ENCODE measurements around the gene EZH2. TPM values are rescaled to one million over a fixed set of nuclear protein-coding genes. Genes with fewer than 3 reads are reported as not detected.

Gene EZH2
- total and polyA plus RNA-seq, 2 donors (not counting 3 experiments of a cell fraction or from before 2014, with no cell fraction given), result 16.9 to 33.4 TPM

DNA sequence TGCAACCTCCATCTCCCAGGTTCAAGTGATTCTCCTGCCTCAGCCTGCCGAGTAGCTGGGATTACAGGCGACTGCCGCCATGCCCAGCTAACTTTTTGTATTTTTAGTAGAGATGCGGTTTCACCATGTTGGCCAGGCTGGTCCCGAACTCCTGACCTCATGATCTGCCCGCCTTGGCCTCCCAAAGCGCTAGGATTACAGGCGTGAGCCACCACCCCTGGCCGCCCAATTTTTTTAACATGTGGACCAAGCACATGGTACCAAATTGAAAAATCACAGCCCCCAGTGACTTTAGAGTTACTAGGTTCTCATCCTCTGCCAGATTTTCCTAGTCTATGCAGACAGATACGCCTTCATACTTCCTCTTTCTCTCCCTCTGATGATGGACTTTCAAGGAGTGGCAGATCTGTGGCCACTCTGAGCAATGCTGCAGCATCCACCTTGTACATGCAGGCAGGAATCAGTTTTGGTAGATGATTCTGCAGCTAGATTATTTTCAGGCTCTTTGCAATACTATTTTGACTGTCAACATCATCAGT is 34.0 kb upstream of the EZH2 start:
- no peak overlapping the region for H3K4me3 ChIP-seq (replicated peaks in 1 of 3; ENCODE audit: insufficient read depth in 1 of 3, low read depth in 1 of 3, low read length in 3 of 3)
- no peak overlapping the region for H2AFZ ChIP-seq (ENCODE audit: low read depth, low read length)
- TF ChIP-seq MAX (IDR thresholded peaks at IDR 0.05; ENCODE audit: insufficient read depth, insufficient read length) (no peak), EZH2 (IDR thresholded peaks at IDR 0.05; ENCODE audit: borderline replicate concordance, low read depth, low read length, severe bottlenecking) (no peak), FOS (IDR thresholded peaks at IDR 0.05; ENCODE audit: borderline replicate concordance, insufficient read depth, low read length) (no peak), GATA2 (IDR thresholded peaks at IDR 0.05; ENCODE audit: insufficient read depth, insufficient read length, low read depth, low read length) (no peak), POLR2A (IDR thresholded peaks at IDR 0.05; ENCODE audit: low read depth, low read length) (no peak), POLR2AphosphoS5 (IDR thresholded peaks at IDR 0.05; ENCODE audit: insufficient read depth, low read depth, low read length) (no peak), JUN (IDR thresholded peaks at IDR 0.05; ENCODE audit: borderline replicate concordance, insufficient read depth, insufficient read length, low read depth) (no peak), MYC (IDR thresholded peaks at IDR 0.05; ENCODE audit: low read depth, low read length) (no peak)
- TF ChIP-seq, protein P1, sequence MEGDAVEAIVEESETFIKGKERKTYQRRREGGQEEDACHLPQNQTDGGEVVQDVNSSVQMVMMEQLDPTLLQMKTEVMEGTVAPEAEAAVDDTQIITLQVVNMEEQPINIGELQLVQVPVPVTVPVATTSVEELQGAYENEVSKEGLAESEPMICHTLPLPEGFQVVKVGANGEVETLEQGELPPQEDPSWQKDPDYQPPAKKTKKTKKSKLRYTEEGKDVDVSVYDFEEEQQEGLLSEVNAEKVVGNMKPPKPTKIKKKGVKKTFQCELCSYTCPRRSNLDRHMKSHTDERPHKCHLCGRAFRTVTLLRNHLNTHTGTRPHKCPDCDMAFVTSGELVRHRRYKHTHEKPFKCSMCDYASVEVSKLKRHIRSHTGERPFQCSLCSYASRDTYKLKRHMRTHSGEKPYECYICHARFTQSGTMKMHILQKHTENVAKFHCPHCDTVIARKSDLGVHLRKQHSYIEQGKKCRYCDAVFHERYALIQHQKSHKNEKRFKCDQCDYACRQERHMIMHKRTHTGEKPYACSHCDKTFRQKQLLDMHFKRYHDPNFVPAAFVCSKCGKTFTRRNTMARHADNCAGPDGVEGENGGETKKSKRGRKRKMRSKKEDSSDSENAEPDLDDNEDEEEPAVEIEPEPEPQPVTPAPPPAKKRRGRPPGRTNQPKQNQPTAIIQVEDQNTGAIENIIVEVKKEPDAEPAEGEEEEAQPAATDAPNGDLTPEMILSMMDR (IDR thresholded peaks at IDR 0.05; ENCODE audit: extremely low read depth in 1 of 2, insufficient read depth in 1 of 2, low read depth in 1 of 2, low read length in 2 of 2), result no peak
- no peaks in the 10 kb centered on the region for H3K9me3 ChIP-seq (replicated peaks; ENCODE audit: control insufficient read depth, insufficient read depth, low read length)
- no peak overlapping the region for H3K27ac ChIP-seq (ENCODE audit: insufficient read depth, low read depth, low read length)
- DNase-seq (ENCODE audit: low read depth, low spot score) (no peak), FAIRE-seq (no peak)
- no TSS peak for BruUV-seq (replicated peaks)
- no peaks in the 10 kb centered on the region for H3K4me1 ChIP-seq (ENCODE audit: control insufficient read depth, extremely low read depth, insufficient read depth, low read length)
- ChIA-PET POLR2A (no interaction called here), CTCF (no interaction called here)
- H3K36me3 ChIP-seq (ENCODE audit: control insufficient read depth in 2 of 2, extremely low read depth in 1 of 2, insufficient read depth in 2 of 2, low read length in 2 of 2), result no peaks in the 10 kb centered on the region
- no peaks in the 10 kb centered on the region for H3K79me2 ChIP-seq (ENCODE audit: control insufficient read depth, insufficient read depth, low read length)
- H4K20me1 ChIP-seq (replicated peaks; ENCODE audit: control insufficient read depth, extremely low read depth, insufficient read depth, low read length), result no peaks in the 10 kb centered on the region
- no peaks in the 10 kb centered on the region for H3K9me1 ChIP-seq (replicated peaks; ENCODE audit: control insufficient read depth, extremely low read depth, insufficient read depth, low read length)
- intact Hi-C loops (cut with micrococcal nuclease), result no loop called here
- H3K9ac ChIP-seq (replicated peaks; ENCODE audit: extremely low read depth, insufficient read depth, low read length), result no peak overlapping the region
- no peaks in the 10 kb centered on the region for H3K27me3 ChIP-seq (ENCODE audit: control insufficient read depth in 2 of 2, insufficient read depth in 2 of 2, low read length in 2 of 2)
- no peak overlapping the region for H3K4me2 ChIP-seq (ENCODE audit: insufficient read depth, low read length)
- dilution Hi-C loops (cut with MboI; ENCODE audit: extremely low pct_ligation_motif_present, low sequenced_read_pairs), result no loop called here
